Endothelial cell of umbilical vein (primary cell): ENCODE results near the gene MACF1.

Experiments used
- CTCF ChIP-seq, 2 donors: IDR thresholded peaks; 1 replicate in 1 of 2; 2 replicates in 1 of 2; pipeline ENCODE4 v1.5.1; 2011; ENCODE audit warnings: low read length in 2 of 2, mild to moderate bottlenecking in 2 of 2, moderate library complexity in 2 of 2, control low read depth in 1 of 2, inconsistent platforms in 1 of 2, low read depth in 1 of 2; ENCODE audit not compliant: insufficient read depth in 1 of 2; ENCODE audit errors: extremely low read depth in 1 of 2
- EZH2 ChIP-seq: IDR thresholded peaks from 2 replicates; pipeline ENCODE4 v1.6.1; 2012; ENCODE audit warnings: borderline replicate concordance, low read depth, mild to moderate bottlenecking, moderate library complexity, low read length, inconsistent platforms; ENCODE audit not compliant: severe bottlenecking
- FOS ChIP-seq: IDR thresholded peaks from 2 replicates; pipeline ENCODE4 v1.6.1; 2011; ENCODE audit warnings: mild to moderate bottlenecking, low read length, moderate library complexity, borderline replicate concordance; ENCODE audit not compliant: insufficient read depth
- JUN ChIP-seq: IDR thresholded peaks from 2 replicates; pipeline ENCODE4 v1.6.1; 2011; ENCODE audit warnings: borderline replicate concordance, low read depth; ENCODE audit not compliant: insufficient read length, insufficient read depth
- MAX ChIP-seq: IDR thresholded peaks from 2 replicates; pipeline ENCODE4 v1.6.1; 2011; ENCODE audit not compliant: insufficient read depth, insufficient read length
- POLR2A ChIP-seq: IDR thresholded peaks from 2 replicates; pipeline ENCODE4 v1.6.1; 2012; ENCODE audit warnings: low read depth, mild to moderate bottlenecking, control low read depth, low read length
- POLR2AphosphoS5 ChIP-seq: IDR thresholded peaks from 2 replicates; pipeline ENCODE4 v1.6.1; 2012; ENCODE audit warnings: low read depth, mild to moderate bottlenecking, control low read depth, low read length, moderate library complexity; ENCODE audit not compliant: insufficient read depth

- TF ChIP-seq POLR2AphosphoS5 (no peak), POLR2A (no peak), CTCF (IDR thresholded peaks at IDR 0.05; ENCODE audit: extremely low read depth in 1 of 2, insufficient read depth in 1 of 2, low read depth in 1 of 2, low read length in 2 of 2) (no peak), JUN (no peak), MAX (no peak), FOS (no peak), EZH2 (no peak)
Measured at GRCh38 chr1:39194398-39195051, 10.0 kb upstream of the MACF1 start.
